Measurements from ENCODE around the gene HDAC9.

GRCh38 chr7:18610331-18610948 lies 114.9 kb downstream of the HDAC9 start:
- peak in 1 of 4 experiments; percentile 29 for TF ChIP-seq CTCF (IDR thresholded peaks at IDR 0.05)
- TF ChIP-seq POLR2A (IDR thresholded peaks at IDR 0.05) = no peak
